Head of caudate nucleus (tissue), 42 donors: ENCODE results near the gene DLL4.

Experiments
- DNase-seq, 42 donors: peaks; one replicate each; pipeline versions ENCODE4 v3.0.0 to v3.0.0-alpha.2; 2020 to 2021; ENCODE audit warnings: mixed read lengths in 7 of 42
- intact Hi-C: fragments of 100-400 bp; cut with DNase I; formaldehyde crosslinking; loops from one replicate; pipeline ENCODE4 v1.15.0; 2022

Gene DLL4

GRCh38 chr15:40902605-40903561, 26.3 kb upstream of the DLL4 start:
- intact Hi-C loops = loop anchor here (10.0 kb wide), 1 partner anchor 282 kb away; no protein-coding TSS in a partner anchor
- DNase-seq = peak in 33 of 42 donors; percentile 22 to 82 (median 51)

DNA sequence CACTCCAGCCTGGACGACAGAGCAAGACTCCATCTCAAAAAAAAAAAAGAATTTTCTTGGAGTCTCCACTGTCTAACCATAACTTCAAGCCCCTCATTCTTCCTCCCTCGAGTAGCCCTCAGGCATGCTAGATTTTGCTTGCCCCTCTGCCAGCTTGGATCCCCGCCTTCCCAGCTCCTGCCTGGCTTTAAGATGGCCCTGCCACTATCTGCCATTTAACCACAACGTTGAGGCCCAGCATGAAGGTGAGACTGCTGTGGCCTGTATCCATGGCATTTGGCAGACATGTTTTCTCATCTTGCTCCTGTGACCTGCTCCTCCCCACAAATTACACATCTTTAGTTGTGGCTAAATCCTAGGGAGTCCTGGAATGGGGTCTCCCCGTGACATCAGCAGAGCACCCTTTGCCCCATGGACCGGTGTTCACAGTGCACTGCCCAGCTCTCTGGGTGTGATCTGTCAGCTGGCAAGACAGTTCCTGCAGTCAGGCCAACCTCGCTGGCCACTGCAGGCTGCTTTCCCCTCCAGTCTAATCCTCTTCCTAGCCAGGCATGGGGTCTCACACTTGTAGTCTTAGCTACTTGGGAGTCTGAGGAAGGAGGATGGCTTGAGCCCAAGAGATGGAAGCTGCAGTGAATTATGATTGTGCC, 24.5 kb upstream of the DLL4 start:
- no peak for DNase-seq
- intact Hi-C loops = loop anchor here (5.0 to 10.0 kb wide), 2 partner anchors 113 to 280 kb away; no protein-coding TSS in a partner anchor

- intact Hi-C loops = loop anchor here (5.0 to 10.0 kb wide), 2 partner anchors 111 to 278 kb away; no protein-coding TSS in a partner anchor
- peak in 40 of 42 donors; percentile 27 to 81 (median 60) for DNase-seq
Observed at GRCh38 chr15:40906091-40906990, 22.8 kb upstream of the DLL4 start.

- peak in 31 of 42 donors; percentile 29 to 79 (median 54) for DNase-seq
- intact Hi-C loops = loop anchor here (5.0 to 10.0 kb wide), 2 partner anchors 110 to 278 kb away; no protein-coding TSS in a partner anchor
Observed at GRCh38 chr15:40906991-40907802, 21.9 kb upstream of the DLL4 start.

DNA sequence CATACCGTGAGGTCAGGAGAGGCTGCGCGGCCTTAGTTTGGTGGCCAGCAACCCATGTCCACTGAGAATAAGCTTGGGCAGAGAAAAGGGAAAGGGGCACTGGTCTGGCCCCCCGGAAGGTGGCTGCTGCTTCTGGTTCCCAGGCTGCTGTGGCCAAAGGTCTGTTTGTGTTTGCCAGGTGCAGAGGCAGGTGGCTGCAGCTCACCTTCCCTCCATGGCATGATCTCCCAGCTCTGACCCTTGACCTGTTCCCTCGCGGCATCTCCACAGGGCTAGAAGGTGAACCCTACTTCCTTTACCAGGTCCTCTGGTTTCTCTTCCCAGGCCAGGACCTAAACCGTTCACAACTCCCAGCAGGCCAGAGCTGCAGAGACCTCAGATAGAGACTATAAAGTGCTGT, 21.0 kb upstream of the DLL4 start:
- intact Hi-C loops = loop anchor here (5.0 to 10.0 kb wide), 2 partner anchors 109 to 277 kb away; no protein-coding TSS in a partner anchor
- DNase-seq = no peak

GRCh38 chr15:40909662-40910630, 19.2 kb upstream of the DLL4 start:
- DNase-seq = peak in 2 of 42 donors; percentile 26 to 67
- intact Hi-C loops = loop anchor here (5.0 to 10.0 kb wide), 2 partner anchors 107 to 275 kb away; no protein-coding TSS in a partner anchor

DNA sequence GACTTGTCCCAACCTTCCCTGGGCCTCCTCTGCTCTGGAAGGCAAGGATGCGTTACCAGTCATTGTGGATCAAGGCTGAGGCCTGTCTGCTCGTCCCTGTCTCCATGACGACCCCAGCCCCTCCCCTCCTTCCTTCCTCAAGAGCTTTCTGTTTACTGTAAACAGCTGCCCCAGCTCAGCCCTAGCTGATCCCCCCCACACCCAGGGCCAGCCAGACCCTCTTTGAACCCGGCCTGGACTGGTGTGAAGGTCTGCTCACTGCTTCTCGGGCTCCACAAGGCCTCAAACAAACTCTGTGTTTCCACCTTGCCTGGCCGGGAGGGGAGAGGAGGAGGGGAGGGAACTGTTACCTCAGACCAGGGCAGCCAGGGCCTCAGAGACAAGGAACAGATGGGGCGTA, 18.0 kb upstream of the DLL4 start:
- intact Hi-C loops = no loop called here
- DNase-seq = no peak

GRCh38 chr15:40911693-40912092, 17.4 kb upstream of the DLL4 start:
- intact Hi-C loops = no loop called here
- DNase-seq = no peak

GRCh38 chr15:40912478-40912877, 16.7 kb upstream of the DLL4 start:
- intact Hi-C loops = no loop called here
- DNase-seq = no peak

DNA sequence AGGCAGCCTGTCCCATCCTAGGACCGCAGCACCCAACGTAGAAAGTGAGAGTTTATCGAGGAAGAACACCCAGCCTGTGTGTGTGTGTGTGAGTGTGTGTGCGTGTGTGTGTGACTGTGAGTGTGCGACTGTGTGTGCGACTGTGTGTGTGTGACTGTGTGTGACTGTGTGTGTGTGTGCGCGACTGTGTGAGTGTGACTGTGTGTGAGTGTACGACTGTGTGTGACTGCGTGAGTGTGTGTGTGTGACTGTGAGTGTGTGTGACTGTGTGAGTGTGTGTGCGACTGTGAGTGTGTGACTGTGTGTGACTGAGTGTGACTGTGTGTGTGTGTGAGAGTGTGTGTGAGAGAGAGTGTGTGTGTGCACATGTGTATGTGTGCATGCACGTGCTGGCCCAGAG, 15.1 kb upstream of the DLL4 start:
- intact Hi-C loops = no loop called here
- DNase-seq = no peak

GRCh38 chr15:40914486-40914885, 14.7 kb upstream of the DLL4 start:
- intact Hi-C loops = no loop called here
- DNase-seq = no peak

- no peak for DNase-seq
- intact Hi-C loops = no loop called here
Observed at GRCh38 chr15:40915116-40915661, 14.0 kb upstream of the DLL4 start.

DNA sequence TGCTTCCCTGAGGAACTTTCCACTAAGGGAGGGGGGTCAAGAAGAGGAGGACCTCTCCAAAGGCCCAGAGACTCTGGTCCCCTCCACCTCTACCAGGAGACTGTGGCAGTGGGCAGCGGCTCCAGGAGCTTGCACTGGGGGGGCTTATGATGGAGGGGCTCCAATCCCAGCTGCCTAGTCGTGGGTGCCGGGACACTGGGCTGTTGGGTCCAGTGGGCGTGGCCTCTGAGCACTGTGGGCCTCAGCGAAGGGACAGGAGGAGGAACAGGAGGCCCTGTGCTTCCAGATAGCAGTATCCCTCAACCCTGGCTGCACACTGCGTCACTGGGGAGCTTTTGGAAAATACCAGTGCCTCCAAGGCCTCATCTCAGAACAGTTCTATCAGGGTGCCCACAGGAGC, 13.5 kb upstream of the DLL4 start:
- no peak for DNase-seq
- intact Hi-C loops = no loop called here

DNA sequence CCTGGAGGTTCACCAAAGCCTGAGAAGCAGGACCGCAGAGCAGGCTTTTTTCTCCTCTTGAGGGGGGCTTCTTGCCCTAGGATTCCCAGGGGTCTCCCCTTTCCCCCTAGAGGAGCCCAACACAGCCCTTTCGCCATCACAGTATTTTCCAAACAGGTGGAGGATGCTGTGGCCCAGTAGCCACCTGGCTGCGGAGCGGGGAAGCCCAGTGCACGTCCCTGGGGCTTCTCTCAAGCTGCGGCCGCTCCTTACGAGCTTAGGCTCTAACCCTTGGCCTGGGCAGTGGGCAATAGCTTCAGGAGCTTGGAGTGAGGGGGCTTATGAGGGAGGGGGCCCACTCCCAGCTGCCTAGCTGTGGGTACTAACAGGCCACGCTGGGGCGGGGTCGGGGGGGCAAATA, 11.6 kb upstream of the DLL4 start:
- DNase-seq = no peak
- intact Hi-C loops = no loop called here

GRCh38 chr15:40918146-40918798, 10.9 kb upstream of the DLL4 start:
- DNase-seq = no peak
- intact Hi-C loops = no loop called here

- no peak for DNase-seq
Observed at GRCh38 chr15:40918799-40919392, 10.2 kb upstream of the DLL4 start.

More at GRCh38 chr15:40918799-40919392, 10.2 kb upstream of the DLL4 start:
- intact Hi-C loops = no loop called here
